ENCODE measurements around the gene PRDM15.

DNA sequence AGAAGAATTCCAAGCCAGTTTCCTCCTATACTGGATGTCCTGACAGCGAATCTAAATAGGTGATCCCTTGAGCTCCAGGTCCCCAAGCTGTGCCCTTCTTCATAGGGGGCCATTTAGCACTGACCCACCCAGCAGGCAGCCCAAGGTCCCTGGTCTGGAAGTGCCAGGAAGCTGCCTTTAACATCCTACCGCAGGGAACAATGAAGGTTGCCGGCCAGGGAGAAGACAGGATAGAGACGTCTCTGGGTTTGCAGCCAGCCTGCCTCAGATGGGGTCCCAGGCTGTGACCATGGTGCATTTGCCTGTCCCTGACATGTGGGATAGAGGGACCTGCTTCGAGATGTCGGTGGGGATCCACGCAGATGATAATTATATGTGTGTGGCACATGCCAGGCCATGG, 109.6 kb downstream of the PRDM15 start:
- TF ChIP-seq, protein P1, sequence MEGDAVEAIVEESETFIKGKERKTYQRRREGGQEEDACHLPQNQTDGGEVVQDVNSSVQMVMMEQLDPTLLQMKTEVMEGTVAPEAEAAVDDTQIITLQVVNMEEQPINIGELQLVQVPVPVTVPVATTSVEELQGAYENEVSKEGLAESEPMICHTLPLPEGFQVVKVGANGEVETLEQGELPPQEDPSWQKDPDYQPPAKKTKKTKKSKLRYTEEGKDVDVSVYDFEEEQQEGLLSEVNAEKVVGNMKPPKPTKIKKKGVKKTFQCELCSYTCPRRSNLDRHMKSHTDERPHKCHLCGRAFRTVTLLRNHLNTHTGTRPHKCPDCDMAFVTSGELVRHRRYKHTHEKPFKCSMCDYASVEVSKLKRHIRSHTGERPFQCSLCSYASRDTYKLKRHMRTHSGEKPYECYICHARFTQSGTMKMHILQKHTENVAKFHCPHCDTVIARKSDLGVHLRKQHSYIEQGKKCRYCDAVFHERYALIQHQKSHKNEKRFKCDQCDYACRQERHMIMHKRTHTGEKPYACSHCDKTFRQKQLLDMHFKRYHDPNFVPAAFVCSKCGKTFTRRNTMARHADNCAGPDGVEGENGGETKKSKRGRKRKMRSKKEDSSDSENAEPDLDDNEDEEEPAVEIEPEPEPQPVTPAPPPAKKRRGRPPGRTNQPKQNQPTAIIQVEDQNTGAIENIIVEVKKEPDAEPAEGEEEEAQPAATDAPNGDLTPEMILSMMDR (conservative IDR thresholded peaks at IDR 0.05; ENCODE audit: low read depth, low read length) = no peak
- TF ChIP-seq EZH2 (IDR thresholded peaks at IDR 0.05; ENCODE audit: borderline replicate concordance, low read depth, low read length, poor library complexity, severe bottlenecking) = no peak

Measured in A673 (cell line).